Ishikawa (cell line): ENCODE data around the gene MMP11.

Experiments
- CEBPB ChIP-seq: IDR thresholded peaks from 2 replicates; pipeline ENCODE4 v1.6.1; 2012
- CREB1 ChIP-seq: IDR thresholded peaks from 2 replicates; pipeline ENCODE4 v1.6.1; 2012; ENCODE audit warnings: low read depth
- EGR1 ChIP-seq: IDR thresholded peaks from 2 replicates; pipeline ENCODE4 v1.6.1; 2012
- EP300 ChIP-seq: IDR thresholded peaks from 2 replicates; pipeline ENCODE4 v1.6.1; 2012; ENCODE audit warnings: borderline replicate concordance
- FOXM1 ChIP-seq: IDR thresholded peaks from 2 replicates; pipeline ENCODE4 v1.6.1; 2012; ENCODE audit warnings: low read depth, borderline replicate concordance
- MAX ChIP-seq: IDR thresholded peaks from 2 replicates; pipeline ENCODE4 v1.6.1; 2012
- NFIC ChIP-seq: IDR thresholded peaks from 2 replicates; pipeline ENCODE4 v1.6.1; 2012
- RAD21 ChIP-seq: IDR thresholded peaks from 2 replicates; pipeline ENCODE4 v1.6.1; 2012; ENCODE audit warnings: low read depth
- REST ChIP-seq: IDR thresholded peaks from 2 replicates; pipeline ENCODE4 v1.6.1; 2012; ENCODE audit warnings: low read depth, mild to moderate bottlenecking
- TAF1 ChIP-seq: IDR thresholded peaks from 2 replicates; pipeline ENCODE4 v1.6.1; 2012; ENCODE audit warnings: low read depth, mild to moderate bottlenecking
- TCF12 ChIP-seq: IDR thresholded peaks from 2 replicates; pipeline ENCODE4 v1.6.1; 2012; ENCODE audit warnings: low read depth
- TEAD4 ChIP-seq: IDR thresholded peaks from 2 replicates; pipeline ENCODE4 v1.6.1; 2012
- USF1 ChIP-seq: IDR thresholded peaks from 2 replicates; pipeline ENCODE4 v1.6.1; 2012
- YY1 ChIP-seq: IDR thresholded peaks from 2 replicates; pipeline ENCODE4 v1.6.1; 2012; ENCODE audit warnings: low read depth
- ZBTB7A ChIP-seq: IDR thresholded peaks from 2 replicates; pipeline ENCODE4 v1.6.1; 2012; ENCODE audit warnings: low read depth

The MMP11 gene

GRCh38 chr22:23783265-23784150 lies 10.9 kb downstream of the MMP11 start:
- TF ChIP-seq CREB1 (no peak), EP300 (no peak), YY1 (no peak), EGR1 (no peak)

- TF ChIP-seq TEAD4 (no peak), MAX (no peak), CEBPB (no peak), YY1 (no peak), FOXM1 (no peak), USF1 (no peak), NFIC (no peak)
Observed at GRCh38 chr22:23784215-23784732, 11.6 kb downstream of the MMP11 start.

GRCh38 chr22:23786261-23786710 lies 13.6 kb downstream of the MMP11 start:
- no peak for TF ChIP-seq CREB1
- no peak for TF ChIP-seq MAX
- no peak for TF ChIP-seq EP300
- no peak for TF ChIP-seq REST
- no peak for TF ChIP-seq YY1
- TF ChIP-seq TAF1: no peak
- no peak for TF ChIP-seq TCF12
- TF ChIP-seq RAD21: no peak
- no peak for TF ChIP-seq TEAD4
- TF ChIP-seq FOXM1: no peak
- TF ChIP-seq EGR1: no peak
- TF ChIP-seq ZBTB7A: no peak

- TF ChIP-seq NFIC (peak; percentile 47; the same call in 1 of the 2 replicates), MAX (0 out of 2 replicates have a peak, but pooled peaks have one; percentile 8), USF1 (no peak), TAF1 (peak; percentile 51), REST (no peak), YY1 (0 out of 2 replicates have a peak, but pooled peaks have one; percentile 34), CEBPB (no peak), EP300 (no peak; the same call in 1 of the 2 replicates), EGR1 (peak; percentile 57), ZBTB7A (0 out of 2 replicates have a peak, but pooled peaks have one; percentile 15), FOXM1 (no peak)
Observed at GRCh38 chr22:23786752-23787599, 14.3 kb downstream of the MMP11 start, which contains the start of gene SMARCB1. Gene SMARCB1, plus strand, starts transcription at chr22:23786966. Its CDS starts 204 bp downstream, at chr22:23787170.

- TF ChIP-seq CEBPB: no peak
- no peak for TF ChIP-seq NFIC
- TF ChIP-seq TEAD4: no peak
- no peak for TF ChIP-seq MAX
- TF ChIP-seq CREB1: no peak
- no peak for TF ChIP-seq EGR1
- no peak for TF ChIP-seq ZBTB7A
Observed at GRCh38 chr22:23787600-23787896, 14.9 kb downstream of the MMP11 start.
